K562 (cell line): Measurements from ENCODE around the gene DIPK1A. TPM values are rescaled to one million over a fixed set of nuclear protein-coding genes. Genes with fewer than 3 reads are reported as not detected.
A peak's percentile ranks its signal among the peaks of the same experiment; 100 is the strongest.

ENCODE experiments used
- ATAC-seq: fragments of 200-7000 bp; cut with Tn5 transposase; 3 replicates; pipeline ENCODE4 v1.9.1; 2020; ENCODE audit warnings: moderate library complexity
- BruUV-seq: library from RNA; stranded (reverse); fragments of 400-500 nt; replicated peaks from 2 replicates; lab custom pipeline; 2021; lab: Mats Ljungman, UMichigan
- CTCF ChIA-PET: fragments of 300-600 bp; formaldehyde crosslinking; extraction: SDS; loops from one replicate; lab custom pipeline; 2021; ENCODE audit warnings: low intra/inter-chr PET ratio; lab: Yijun Ruan, JAX
- POLR2A ChIA-PET: fragments of 300-600, 350-650 bp; sonication (Branson Sonifier 250); formaldehyde crosslinking; extraction: SDS; loops from one replicate; lab custom pipeline; 2021; ENCODE audit warnings: antibody characterized with exemption, inconsistent platforms; lab: Yijun Ruan, JAX
- DNase-seq, 4 experiments: peaks; one replicate each; pipeline versions ENCODE4 v3.0.0 to v3.0.0-alpha.2; 2011 to 2018; ENCODE audit warnings: low spot score in 3 of 4, mixed read lengths in 3 of 4; ENCODE audit errors: extremely low read depth in 1 of 4
- FAIRE-seq: peaks from 2 replicates; lab custom pipeline; 2011; peaks lifted over from hg19 to GRCh38; lab: Jason Lieb, UNC
- H2AFZ ChIP-seq: 2 replicates; pipeline ENCODE4 v1.6.0; 2011; ENCODE audit warnings: low read depth, low read length, control low read depth, inconsistent platforms
- H3K27ac ChIP-seq: fragments of 200-600 bp; 3 replicates; pipeline ENCODE4 v1.8.0; 2011; ENCODE audit warnings: low read depth, mild to moderate bottlenecking, control low read depth, inconsistent platforms, low read length, moderate library complexity, mixed read lengths; ENCODE audit errors: extremely low read depth
- H3K27me3 ChIP-seq, 2 experiments: fragments of 300-600 bp in 1 of 2; 2 replicates in 1 of 2; 3 replicates in 1 of 2; pipeline versions ENCODE4 v1.6.0 to v1.8.0; 2011; ENCODE audit warnings: inconsistent platforms in 2 of 2, low read length in 2 of 2, mild to moderate bottlenecking in 1 of 2, mixed read lengths in 1 of 2, moderate library complexity in 1 of 2; ENCODE audit not compliant: control insufficient read depth in 2 of 2, insufficient read depth in 2 of 2
- H3K36me3 ChIP-seq: fragments of 300-600 bp; 3 replicates; pipeline ENCODE4 v1.8.0; 2011; ENCODE audit warnings: mild to moderate bottlenecking, low read length, inconsistent platforms; ENCODE audit not compliant: control insufficient read depth, insufficient read depth
- H3K4me1 ChIP-seq, 2 experiments: fragments of 200-600 bp in 1 of 2; replicated peaks in 1 of 2; 2 replicates in 1 of 2; 3 replicates in 1 of 2; pipeline versions ENCODE4 v1.5.1 to v1.8.0; 2011; ENCODE audit warnings: inconsistent platforms in 2 of 2, low read length in 2 of 2, mild to moderate bottlenecking in 1 of 2, mixed read lengths in 1 of 2, moderate library complexity in 1 of 2; ENCODE audit not compliant: control insufficient read depth in 2 of 2, insufficient read depth in 2 of 2
- H3K4me2 ChIP-seq: 2 replicates; pipeline ENCODE4 v1.6.1; 2011; ENCODE audit warnings: low read length, control low read depth, inconsistent platforms, mixed read lengths; ENCODE audit not compliant: insufficient read depth
- H3K4me3 ChIP-seq: fragments of 200-600 bp; sonication (generic), shearing (Covaris generic); 2 replicates; pipeline ENCODE4 v1.5.1; 2016; ENCODE audit warnings: control low read depth, inconsistent platforms
- H3K79me2 ChIP-seq: fragments of 200-600 bp; 3 replicates; pipeline ENCODE4 v1.8.0; 2011; ENCODE audit warnings: low read length, inconsistent platforms; ENCODE audit not compliant: control insufficient read depth, insufficient read depth
- H3K9ac ChIP-seq, 2 experiments: 2 replicates each; pipeline versions ENCODE4 v1.6.0 to v1.6.1; 2011; ENCODE audit warnings: low read depth in 2 of 2, low read length in 2 of 2, control low read depth in 1 of 2, inconsistent platforms in 1 of 2, mild to moderate bottlenecking in 1 of 2, mixed read lengths in 1 of 2; ENCODE audit not compliant: insufficient read depth in 1 of 2
- H3K9me1 ChIP-seq: one replicate; pipeline ENCODE4 v1.6.0; 2011; ENCODE audit warnings: inconsistent platforms, mild to moderate bottlenecking, low read length, moderate library complexity; ENCODE audit not compliant: control insufficient read depth, insufficient read depth
- H3K9me3 ChIP-seq: replicated peaks from 2 replicates; pipeline ENCODE4 v1.5.1; 2011; ENCODE audit warnings: low read depth, low read length, inconsistent platforms; ENCODE audit not compliant: control insufficient read depth, insufficient read depth
- H4K20me1 ChIP-seq: replicated peaks from 2 replicates; pipeline ENCODE4 v1.6.1; 2011; ENCODE audit warnings: low read length, inconsistent platforms, mixed read lengths; ENCODE audit not compliant: control insufficient read depth, insufficient read depth
- BRCA1 ChIP-seq, 2 experiments: fragments of 450-650 bp in 1 of 2; sonication (generic) in 1 of 2; formaldehyde crosslinking in 1 of 2; IDR thresholded peaks; 2 replicates each; pipeline versions ENCODE4 v1.5.0 to v1.6.1; 2017 to 2020; ENCODE audit warnings: mild to moderate bottlenecking in 1 of 2, missing genetic modification reagents in 1 of 2
- MAZ ChIP-seq, 2 experiments: fragments of 450-650 bp in 1 of 2; sonication (generic) in 1 of 2; formaldehyde crosslinking; IDR thresholded peaks in 1 of 2; conservative IDR thresholded peaks in 1 of 2; 2 replicates each; pipeline versions ENCODE4 v1.4.0 to v1.5.0; 2020; ENCODE audit warnings: mild to moderate bottlenecking in 1 of 2, missing genetic modification reagents in 1 of 2
- MED1 ChIP-seq: sonication (generic); formaldehyde crosslinking; IDR thresholded peaks from 2 replicates; pipeline ENCODE4 v1.8.1; 2023; ENCODE audit warnings: missing genetic modification reagents, borderline replicate concordance
- NFRKB ChIP-seq: fragments of 450-650 bp; IDR thresholded peaks from 2 replicates; pipeline ENCODE4 v1.6.1; 2016; ENCODE audit warnings: low read depth
- PPARD ChIP-seq: fragments of 250-450 bp; sonication (Bioruptor Pico); IDR thresholded peaks from 2 replicates; pipeline ENCODE4 v1.8.0; 2022; ENCODE audit warnings: inconsistent platforms, mild to moderate bottlenecking, moderate library complexity
- RAD21 ChIP-seq, 2 experiments: fragments of 250-450 bp in 1 of 2; fragments of 450-650 bp in 1 of 2; sonication (Bioruptor Pico) in 1 of 2; formaldehyde crosslinking in 1 of 2; IDR thresholded peaks in 1 of 2; conservative IDR thresholded peaks in 1 of 2; 2 replicates each; pipeline versions ENCODE4 v1.4.0 to v1.8.0; 2020 to 2022; ENCODE audit warnings: mild to moderate bottlenecking in 2 of 2, moderate library complexity in 1 of 2
- in situ Hi-C: fragments of 300-500 bp; cut with MboI; formaldehyde crosslinking; loops from 4 replicates; pipeline ENCODE4 v1.15.0; 2018; ENCODE audit warnings: inconsistent platforms, mixed read lengths
- intact Hi-C: fragments of 100-400 bp; cut with micrococcal nuclease; formaldehyde crosslinking; loops from 2 replicates; pipeline ENCODE4 v1.14.2; 2022
- polyA plus RNA-seq, 8 experiments: library from polyadenylated mRNA; depleted of rRNA in 4 of 8; stranded (reverse) in 5 of 8; unstranded in 3 of 8; fragments of >200 nt; fragmentation: Nextera tagmentation in 2 of 8; fragmentation: Illumina TruSeq in 1 of 8; extraction: Ambion mirVana in 2 of 8; extraction: Trizol in 1 of 8; gene quantifications; 2 replicates each; pipeline versions ENCODE4 v1.2.1 to v1.2.3, GENCODE V29; 2011 to 2014; ENCODE audit warnings: inconsistent platforms in 1 of 8, missing spikeins in 1 of 8
- total RNA-seq, 7 experiments: library from RNA; depleted of rRNA in 6 of 7; stranded (reverse); fragments of >200 nt in 6 of 7; fragmentation: Illumina TruSeq in 2 of 7; extraction: Trizol in 2 of 7; gene quantifications; 2 replicates each; pipeline versions ENCODE4 v1.2.1 to v1.2.3, GENCODE V29; 2011 to 2021; ENCODE audit warnings: low replicate concordance in 1 of 7
- TF ChIP-seq, protein P1 (sequence below): sonication (generic); formaldehyde crosslinking; IDR thresholded peaks from 2 replicates; pipeline ENCODE4 v1.4.0; 2020; ENCODE audit warnings: mild to moderate bottlenecking, missing genetic modification reagents
- TF ChIP-seq, protein P2 (sequence below), 3 experiments: IDR thresholded peaks in 2 of 3; conservative IDR thresholded peaks in 1 of 3; 2 replicates each; pipeline ENCODE4 v1.5.1; 2011 to 2012; ENCODE audit warnings: low read length in 3 of 3, mild to moderate bottlenecking in 3 of 3, control low read depth in 2 of 3, improper control_type of control experiment in 1 of 3, inconsistent platforms in 1 of 3, low read depth in 1 of 3, mixed read lengths in 1 of 3, moderate library complexity in 1 of 3; ENCODE audit not compliant: insufficient read depth in 2 of 3

DIPK1A gene
- total and polyA plus RNA-seq, 9 of the 15 experiments (the other 6 are each of a cell fraction or from before 2014, with no cell fraction given), result 0.54 to 2.5 (median 1.3) TPM

DNA sequence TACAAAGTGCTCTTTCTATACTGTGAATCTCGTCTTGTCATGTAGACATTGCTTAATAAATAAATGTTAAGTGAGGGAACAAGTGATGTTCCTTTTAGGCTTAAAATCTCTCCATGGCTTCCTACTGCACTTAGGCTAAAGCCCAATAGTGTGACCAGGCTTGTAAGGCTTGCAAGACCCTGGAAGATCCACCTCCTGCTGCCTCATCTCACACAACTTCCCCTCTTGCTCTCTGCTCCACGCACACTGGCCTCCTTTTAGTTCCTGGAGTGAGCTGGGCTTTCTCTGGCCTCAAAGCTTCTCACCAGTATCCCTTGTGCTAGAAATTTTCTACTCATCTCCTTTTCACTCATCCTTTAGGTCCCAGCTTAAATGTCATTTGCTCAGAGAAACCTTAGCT is 41.5 kb upstream of the DIPK1A start (continued):
- TF ChIP-seq BRCA1 (IDR thresholded peaks at IDR 0.05) (no peak), BRCA1 (CRISPR knock-in tag; IDR thresholded peaks at IDR 0.05) (no peak), MED1 (CRISPR knock-in tag) (no peak), PPARD (CRISPR knock-in tag) (no peak), NFRKB (no peak)
- TF ChIP-seq, protein P1, sequence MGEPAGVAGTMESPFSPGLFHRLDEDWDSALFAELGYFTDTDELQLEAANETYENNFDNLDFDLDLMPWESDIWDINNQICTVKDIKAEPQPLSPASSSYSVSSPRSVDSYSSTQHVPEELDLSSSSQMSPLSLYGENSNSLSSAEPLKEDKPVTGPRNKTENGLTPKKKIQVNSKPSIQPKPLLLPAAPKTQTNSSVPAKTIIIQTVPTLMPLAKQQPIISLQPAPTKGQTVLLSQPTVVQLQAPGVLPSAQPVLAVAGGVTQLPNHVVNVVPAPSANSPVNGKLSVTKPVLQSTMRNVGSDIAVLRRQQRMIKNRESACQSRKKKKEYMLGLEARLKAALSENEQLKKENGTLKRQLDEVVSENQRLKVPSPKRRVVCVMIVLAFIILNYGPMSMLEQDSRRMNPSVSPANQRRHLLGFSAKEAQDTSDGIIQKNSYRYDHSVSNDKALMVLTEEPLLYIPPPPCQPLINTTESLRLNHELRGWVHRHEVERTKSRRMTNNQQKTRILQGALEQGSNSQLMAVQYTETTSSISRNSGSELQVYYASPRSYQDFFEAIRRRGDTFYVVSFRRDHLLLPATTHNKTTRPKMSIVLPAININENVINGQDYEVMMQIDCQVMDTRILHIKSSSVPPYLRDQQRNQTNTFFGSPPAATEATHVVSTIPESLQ (CRISPR knock-in tag), result no peak

DNA sequence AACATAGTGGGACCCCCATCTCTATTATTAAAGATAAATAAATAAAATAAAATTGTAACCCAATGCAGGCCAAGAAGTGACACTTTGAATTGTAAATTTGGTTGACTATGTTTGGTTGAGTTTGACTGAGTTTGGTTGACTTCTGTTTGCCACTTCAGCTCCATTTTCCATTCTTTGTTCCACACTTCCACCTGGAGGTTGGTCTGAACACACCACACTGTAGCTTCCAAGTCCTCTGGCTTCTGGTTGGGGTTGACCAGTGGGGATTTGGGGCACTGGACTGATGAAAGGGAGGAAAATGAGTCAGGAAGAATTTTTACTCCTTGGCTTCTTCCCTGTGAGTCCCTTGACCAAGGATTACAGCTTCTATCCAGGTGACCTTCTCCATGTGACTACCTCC is 40.6 kb upstream of the DIPK1A start:
- no peak overlapping the region for H2AFZ ChIP-seq
- no peaks in the 10 kb centered on the region for H3K36me3 ChIP-seq
- CTCF ChIA-PET, result interaction anchor here (1.2 kb wide), 1 partner anchor 143 kb away, joined by 5 read pairs; no protein-coding TSS in a partner anchor
- no peak overlapping the region for H3K9ac ChIP-seq
- H3K4me1 ChIP-seq, result no peaks in the 10 kb centered on the region
- no peaks in the 10 kb centered on the region for H3K9me3 ChIP-seq
- H3K4me2 ChIP-seq, result no peak overlapping the region
- no peaks in the 10 kb centered on the region for H4K20me1 ChIP-seq
- POLR2A ChIA-PET, result interaction anchor here (0.9 to 2.4 kb wide), 3 partner anchors 12 to 40 kb away, joined by 3 to 12 read pairs (median 3); no protein-coding TSS in a partner anchor
- BruUV-seq, result no TSS peak
- no peaks in the 10 kb centered on the region for H3K27me3 ChIP-seq
- no peak overlapping the region for H3K4me3 ChIP-seq
- in situ Hi-C loops, result no loop called here
- FAIRE-seq (peak; percentile 66), ATAC-seq (peak; percentile 70; the same call in 2 of the 3 replicates)
- H3K27ac ChIP-seq, result no peak overlapping the region
- no peak for TF ChIP-seq MAZ (CRISPR knock-in tag; conservative IDR thresholded peaks at IDR 0.05 in 1 of 2, IDR thresholded peaks at IDR 0.05 in 1 of 2)
- TF ChIP-seq, protein P2, sequence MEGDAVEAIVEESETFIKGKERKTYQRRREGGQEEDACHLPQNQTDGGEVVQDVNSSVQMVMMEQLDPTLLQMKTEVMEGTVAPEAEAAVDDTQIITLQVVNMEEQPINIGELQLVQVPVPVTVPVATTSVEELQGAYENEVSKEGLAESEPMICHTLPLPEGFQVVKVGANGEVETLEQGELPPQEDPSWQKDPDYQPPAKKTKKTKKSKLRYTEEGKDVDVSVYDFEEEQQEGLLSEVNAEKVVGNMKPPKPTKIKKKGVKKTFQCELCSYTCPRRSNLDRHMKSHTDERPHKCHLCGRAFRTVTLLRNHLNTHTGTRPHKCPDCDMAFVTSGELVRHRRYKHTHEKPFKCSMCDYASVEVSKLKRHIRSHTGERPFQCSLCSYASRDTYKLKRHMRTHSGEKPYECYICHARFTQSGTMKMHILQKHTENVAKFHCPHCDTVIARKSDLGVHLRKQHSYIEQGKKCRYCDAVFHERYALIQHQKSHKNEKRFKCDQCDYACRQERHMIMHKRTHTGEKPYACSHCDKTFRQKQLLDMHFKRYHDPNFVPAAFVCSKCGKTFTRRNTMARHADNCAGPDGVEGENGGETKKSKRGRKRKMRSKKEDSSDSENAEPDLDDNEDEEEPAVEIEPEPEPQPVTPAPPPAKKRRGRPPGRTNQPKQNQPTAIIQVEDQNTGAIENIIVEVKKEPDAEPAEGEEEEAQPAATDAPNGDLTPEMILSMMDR (IDR thresholded peaks at IDR 0.05 in 2 of 3, conservative IDR thresholded peaks at IDR 0.05 in 1 of 3; ENCODE audit: insufficient read depth in 2 of 3, low read depth in 1 of 3, low read length in 3 of 3), result peak; percentile 35 to 46 (median 37); a peak in 3 of 6 replicates
- TF ChIP-seq RAD21 (CRISPR knock-in tag; conservative IDR thresholded peaks at IDR 0.05 in 1 of 2, IDR thresholded peaks at IDR 0.05 in 1 of 2), result peak in 1 of 2 experiments; percentile 60; a peak in 2 of 4 replicates
- TF ChIP-seq, all 486 proteins: peak for 2
- Histone ChIP-seq H3K79me2 (no peaks in the 10 kb centered on the region), H3K9me1 (no peaks in the 10 kb centered on the region)
- DNase-seq, result no peak
- intact Hi-C loops, result no loop called here
